Neural crest cell (in vitro differentiated cells): Measurements from ENCODE around the gene FADS2. TPM values are rescaled to one million over a fixed set of nuclear protein-coding genes. Genes with fewer than 3 reads are reported as not detected.
A peak's percentile ranks its signal among the peaks of the same experiment; 100 is the strongest.

Source experiments
- DNase-seq: peaks from one replicate; pipeline ENCODE4 v3.0.0; 2021; ENCODE audit warnings: low read depth, mixed read lengths, low spot score
- H3K27ac Mint-ChIP-seq: one replicate; pipeline ENCODE4 v1.8.0; 2021; ENCODE audit warnings: mild to moderate bottlenecking, mixed read lengths; ENCODE audit not compliant: unreplicated experiment
- H3K27me3 Mint-ChIP-seq: 2 replicates; pipeline ENCODE4 v1.8.0; 2021; ENCODE audit warnings: low read depth, mild to moderate bottlenecking, mixed read lengths
- H3K36me3 Mint-ChIP-seq: 2 replicates; pipeline ENCODE4 v1.8.0; 2021; ENCODE audit warnings: low read depth, mild to moderate bottlenecking, mixed read lengths
- H3K4me1 Mint-ChIP-seq: 2 replicates; pipeline ENCODE4 v1.8.0; 2021; ENCODE audit warnings: mixed read lengths
- H3K4me3 Mint-ChIP-seq: one replicate; pipeline ENCODE4 v1.8.0; 2021; ENCODE audit warnings: mild to moderate bottlenecking, mixed read lengths
- H3K9me3 Mint-ChIP-seq: 2 replicates; pipeline ENCODE4 v1.8.0; 2021; ENCODE audit warnings: mixed read lengths
- total RNA-seq: library from RNA; stranded (reverse); gene quantifications from 2 replicates; pipeline ENCODE4 v1.2.1, GENCODE V29; 2021
- TF ChIP-seq, protein P1 (sequence below): fragments of 200-600 bp; sonication (generic); conservative IDR thresholded peaks from 2 replicates; pipeline ENCODE4 v1.5.0; 2021; ENCODE audit warnings: antibody characterized with exemption, mild to moderate bottlenecking

The FADS2 gene
- total RNA-seq, 1 donor from 2014 or later, result 976 TPM

DNA sequence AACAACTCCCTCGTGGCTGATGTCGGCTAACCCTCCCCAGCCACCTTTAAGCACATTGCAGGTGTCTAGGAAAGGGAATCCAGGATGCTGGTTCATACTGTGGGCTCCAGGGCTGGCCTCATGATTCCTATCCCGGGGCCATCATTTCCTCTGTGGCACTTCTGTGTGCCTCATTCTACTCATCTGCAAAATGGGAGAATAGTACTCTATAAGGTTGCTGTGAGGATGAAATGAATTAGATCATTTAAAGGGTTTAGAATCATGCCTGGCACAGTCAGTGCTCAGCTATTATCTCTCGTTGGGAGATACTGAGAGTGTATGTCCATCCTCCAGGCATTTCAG, 67.6 kb downstream of the FADS2 start:
- no peak for DNase-seq
- H3K27ac Mint-ChIP-seq, result no peak overlapping the region

DNA sequence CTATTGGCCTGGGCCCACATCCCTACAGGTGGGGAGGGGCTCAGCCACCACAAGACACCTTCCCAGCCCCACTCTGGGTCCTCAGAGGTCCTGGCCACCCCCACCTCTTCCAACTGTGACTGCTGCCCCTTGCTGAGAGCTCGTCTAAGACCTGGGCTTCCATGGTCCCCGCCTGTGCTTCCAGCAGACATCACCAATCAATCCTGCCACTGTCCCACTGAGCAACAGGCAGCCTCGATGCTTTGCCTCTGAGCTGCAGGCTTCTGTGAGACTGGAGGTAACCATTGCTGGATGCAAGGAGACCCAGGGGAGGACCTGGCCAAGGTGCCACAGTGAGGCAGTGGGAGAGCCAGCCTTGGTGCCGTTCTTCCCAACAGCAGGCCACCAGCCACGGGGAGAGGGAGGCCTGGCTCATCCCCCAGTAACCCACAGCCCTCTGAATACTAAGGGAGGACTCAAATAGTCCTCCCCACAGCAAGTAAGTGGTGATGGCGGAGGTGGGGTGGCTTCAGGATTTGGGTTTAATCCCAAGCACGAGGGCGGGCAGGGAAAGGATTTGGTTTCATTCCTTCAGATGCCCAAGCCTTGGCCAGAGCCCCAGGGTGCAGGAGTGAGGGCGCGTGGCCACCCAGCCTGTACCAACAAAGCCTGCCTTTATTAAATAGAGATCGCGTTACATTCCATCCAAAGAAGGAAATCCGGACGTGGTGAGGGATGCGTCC, 68.7 kb downstream of the FADS2 start:
- no peaks in the 10 kb centered on the region for H3K9me3 Mint-ChIP-seq
- no peak for DNase-seq
- no peaks in the 10 kb centered on the region for H3K36me3 Mint-ChIP-seq
- H3K4me3 Mint-ChIP-seq, result no peak overlapping the region
- H3K27me3 Mint-ChIP-seq, result peaks cover 8% of the 10 kb centered on the region
- no peaks in the 10 kb centered on the region for H3K4me1 Mint-ChIP-seq
- H3K27ac Mint-ChIP-seq, result no peak overlapping the region
- TF ChIP-seq, protein P1, sequence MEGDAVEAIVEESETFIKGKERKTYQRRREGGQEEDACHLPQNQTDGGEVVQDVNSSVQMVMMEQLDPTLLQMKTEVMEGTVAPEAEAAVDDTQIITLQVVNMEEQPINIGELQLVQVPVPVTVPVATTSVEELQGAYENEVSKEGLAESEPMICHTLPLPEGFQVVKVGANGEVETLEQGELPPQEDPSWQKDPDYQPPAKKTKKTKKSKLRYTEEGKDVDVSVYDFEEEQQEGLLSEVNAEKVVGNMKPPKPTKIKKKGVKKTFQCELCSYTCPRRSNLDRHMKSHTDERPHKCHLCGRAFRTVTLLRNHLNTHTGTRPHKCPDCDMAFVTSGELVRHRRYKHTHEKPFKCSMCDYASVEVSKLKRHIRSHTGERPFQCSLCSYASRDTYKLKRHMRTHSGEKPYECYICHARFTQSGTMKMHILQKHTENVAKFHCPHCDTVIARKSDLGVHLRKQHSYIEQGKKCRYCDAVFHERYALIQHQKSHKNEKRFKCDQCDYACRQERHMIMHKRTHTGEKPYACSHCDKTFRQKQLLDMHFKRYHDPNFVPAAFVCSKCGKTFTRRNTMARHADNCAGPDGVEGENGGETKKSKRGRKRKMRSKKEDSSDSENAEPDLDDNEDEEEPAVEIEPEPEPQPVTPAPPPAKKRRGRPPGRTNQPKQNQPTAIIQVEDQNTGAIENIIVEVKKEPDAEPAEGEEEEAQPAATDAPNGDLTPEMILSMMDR, result no peak

More for the DNA sequence above, 67.6 kb downstream of the FADS2 start:
- Mint-ChIP-seq H3K9me3 (no peaks in the 10 kb centered on the region), H3K36me3 (no peaks in the 10 kb centered on the region), H3K4me1 (no peaks in the 10 kb centered on the region), H3K27me3 (peaks cover 10% of the 10 kb centered on the region), H3K4me3 (no peak overlapping the region)
- TF ChIP-seq, protein P1, result no peak

DNA sequence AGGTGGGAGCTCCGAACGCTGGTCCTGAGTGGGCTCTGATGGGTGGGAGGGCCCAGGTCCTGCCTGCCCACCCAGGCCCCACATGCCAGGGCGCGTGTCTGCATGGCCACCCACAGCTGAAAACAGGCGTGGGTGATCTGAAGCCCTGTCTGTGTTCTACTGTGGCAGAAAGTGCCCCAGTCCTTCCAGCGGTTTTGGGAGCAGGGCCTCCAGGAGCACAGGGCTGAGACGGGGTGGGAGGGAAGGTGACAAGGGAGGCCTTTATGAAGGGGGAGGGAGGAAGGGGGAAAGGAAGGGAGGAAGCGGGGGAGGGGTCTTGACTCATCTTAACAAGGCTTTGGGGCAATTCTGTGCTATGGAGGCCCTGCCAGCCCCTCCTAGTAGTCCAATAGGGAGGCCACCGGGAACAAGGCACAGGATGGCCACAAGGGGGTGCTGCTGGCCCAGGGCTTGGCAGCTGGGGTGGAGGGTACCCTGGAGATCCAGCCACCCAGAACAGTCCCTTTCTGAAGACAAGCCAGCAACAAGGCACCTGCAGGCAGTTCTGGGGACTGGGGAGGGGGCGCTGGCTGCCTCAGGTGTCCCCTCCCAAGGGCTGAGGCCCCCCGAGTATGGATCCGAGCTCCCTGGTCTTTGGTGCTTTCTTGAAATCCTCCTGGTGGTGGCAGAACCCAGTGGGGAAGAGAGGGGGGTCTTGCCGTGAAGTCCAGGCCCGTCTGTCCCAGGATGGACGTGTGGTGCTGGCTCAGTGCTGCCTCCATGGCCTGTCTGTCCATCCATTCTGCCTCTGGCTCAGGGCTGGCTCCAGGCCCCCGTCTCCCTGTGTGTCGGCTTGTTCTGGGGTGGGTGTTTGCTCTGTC, 69.5 kb downstream of the FADS2 start:
- TF ChIP-seq, protein P1, result peak; percentile 88
- Mint-ChIP-seq H3K27me3 (peaks cover 3% of the 10 kb centered on the region), H3K9me3 (no peaks in the 10 kb centered on the region), H3K36me3 (no peaks in the 10 kb centered on the region), H3K27ac (no peak overlapping the region), H3K4me1 (no peaks in the 10 kb centered on the region), H3K4me3 (peak overlapping the region; percentile 19)
- peak; percentile 92 for DNase-seq

DNA sequence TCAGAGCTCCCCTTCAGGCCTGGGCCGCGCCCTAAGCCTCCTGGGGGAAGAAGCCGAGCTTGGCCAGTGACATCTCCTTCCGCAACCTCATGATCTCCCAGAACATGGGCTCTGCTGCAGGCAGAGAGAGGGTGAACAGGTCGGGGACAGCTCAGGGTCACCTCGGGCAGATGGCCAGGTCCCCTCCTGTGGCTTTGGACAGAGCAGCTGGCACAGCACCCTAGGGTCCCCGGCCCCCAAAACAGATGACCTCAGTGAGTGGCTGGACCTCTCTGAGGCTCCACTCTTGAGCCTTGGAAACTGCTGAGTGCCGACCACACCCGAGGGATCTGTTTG, 70.1 kb downstream of the FADS2 start:
- Mint-ChIP-seq H3K27me3 (peaks cover 3% of the 10 kb centered on the region), H3K4me3 (no peak overlapping the region), H3K4me1 (no peaks in the 10 kb centered on the region), H3K27ac (no peak overlapping the region), H3K36me3 (no peaks in the 10 kb centered on the region), H3K9me3 (no peaks in the 10 kb centered on the region)
- TF ChIP-seq, protein P1, result no peak
- no peak for DNase-seq

DNA sequence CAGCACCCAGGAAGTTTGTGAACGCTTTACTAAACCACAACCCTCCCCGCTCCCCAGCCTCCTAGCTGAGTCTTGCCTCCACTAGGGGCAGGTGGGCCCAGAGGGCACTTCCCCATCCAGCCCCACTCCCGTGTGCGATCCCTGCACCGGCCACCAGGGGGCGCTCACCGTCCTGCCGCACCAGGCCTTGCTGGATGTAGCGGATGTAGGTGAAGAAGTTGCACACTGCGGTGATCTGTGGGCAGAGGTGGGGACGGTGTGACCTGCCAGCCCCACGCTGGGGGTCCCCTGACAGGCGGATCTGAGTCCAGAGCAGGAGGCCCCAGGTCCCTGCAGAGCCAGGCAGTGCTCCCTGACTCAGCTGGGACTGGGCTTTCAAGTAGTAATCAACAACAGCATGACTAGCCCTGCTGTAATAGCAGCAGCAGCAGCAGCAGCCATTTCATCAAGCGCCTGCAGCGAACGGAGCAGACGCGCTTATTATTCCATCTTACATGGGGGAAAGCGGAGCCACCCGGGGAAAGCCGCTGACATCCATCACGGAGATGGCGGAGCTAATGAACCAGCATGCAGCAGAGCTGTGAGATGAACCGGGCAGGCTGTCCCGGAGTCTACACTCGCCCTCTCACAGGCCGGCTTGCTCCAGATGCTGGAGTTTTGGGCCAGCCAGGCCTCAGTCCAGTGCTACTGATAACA, 71.2 kb downstream of the FADS2 start:
- TF ChIP-seq, protein P1, result peak; percentile 100
- Mint-ChIP-seq H3K36me3 (no peaks in the 10 kb centered on the region), H3K27ac (no peak overlapping the region), H3K9me3 (no peaks in the 10 kb centered on the region), H3K4me1 (no peaks in the 10 kb centered on the region), H3K27me3 (peaks cover 5% of the 10 kb centered on the region), H3K4me3 (no peak overlapping the region)
- DNase-seq, result peak; percentile 95
